GM18909 (cell line): Measurements from ENCODE around the gene SUCNR1.
"Not testable (repeated sequence)": the region's sequence is repeated elsewhere in the genome, so short reads cannot be mapped to it uniquely, and the experiment has no call there.

Source experiments
- ATAC-seq: cut with Tn5 transposase; IDR thresholded peaks from one replicate; pipeline ENCODE4 v1.9.1; 2021; ENCODE audit warnings: mild to moderate bottlenecking; ENCODE audit not compliant: unreplicated experiment, poor library complexity

The SUCNR1 gene

DNA sequence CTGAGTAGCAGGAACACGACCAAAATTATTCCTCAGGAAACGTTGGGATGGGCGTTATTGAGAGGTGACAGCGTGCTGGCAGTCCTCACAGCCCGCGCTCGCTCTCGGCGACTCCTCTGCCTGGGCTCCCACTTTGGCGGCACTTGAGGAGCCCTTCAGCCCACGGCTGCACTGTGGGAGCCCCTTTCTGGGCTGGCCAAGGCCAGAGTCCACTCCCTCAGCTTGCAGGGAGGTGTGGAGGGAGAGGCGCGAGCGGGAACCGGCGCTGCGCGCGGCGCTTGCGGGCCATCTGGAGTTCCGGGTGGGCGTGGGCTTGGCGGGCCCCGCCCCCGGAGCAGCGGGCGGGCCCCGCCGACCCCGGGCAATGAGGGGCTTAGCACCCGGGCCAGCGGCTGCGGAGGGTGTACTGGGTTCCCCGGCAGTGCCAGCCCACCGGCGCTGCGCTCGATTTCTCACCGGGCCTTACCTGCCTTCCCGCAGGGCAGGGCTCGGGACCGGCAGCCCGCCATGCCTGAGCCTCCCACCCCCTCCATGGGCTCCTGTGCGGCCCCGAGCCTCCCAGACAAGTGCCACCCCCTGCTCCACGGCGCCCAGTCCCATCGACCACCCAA, 54.6 kb downstream of the SUCNR1 start:
- ATAC-seq: not testable (repeated sequence)

DNA sequence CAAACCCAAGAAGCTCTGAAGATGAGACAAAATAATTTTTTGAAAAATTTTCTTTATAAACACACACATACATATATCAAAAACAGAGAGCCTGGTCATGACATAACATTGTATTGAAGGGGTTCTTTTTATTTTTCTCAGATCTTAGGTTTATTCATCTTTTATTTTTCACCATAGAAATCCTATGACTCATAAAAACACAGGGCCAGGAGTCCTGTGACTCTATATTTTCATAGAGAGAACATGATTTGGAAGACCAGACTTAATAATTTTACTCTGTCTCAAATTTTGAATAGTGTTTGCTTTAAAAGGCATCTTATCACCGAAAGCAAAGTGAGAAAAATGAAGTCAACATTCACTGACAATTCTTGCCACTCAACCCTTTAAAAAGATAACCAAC, 57.7 kb downstream of the SUCNR1 start:
- ATAC-seq: no peak

DNA sequence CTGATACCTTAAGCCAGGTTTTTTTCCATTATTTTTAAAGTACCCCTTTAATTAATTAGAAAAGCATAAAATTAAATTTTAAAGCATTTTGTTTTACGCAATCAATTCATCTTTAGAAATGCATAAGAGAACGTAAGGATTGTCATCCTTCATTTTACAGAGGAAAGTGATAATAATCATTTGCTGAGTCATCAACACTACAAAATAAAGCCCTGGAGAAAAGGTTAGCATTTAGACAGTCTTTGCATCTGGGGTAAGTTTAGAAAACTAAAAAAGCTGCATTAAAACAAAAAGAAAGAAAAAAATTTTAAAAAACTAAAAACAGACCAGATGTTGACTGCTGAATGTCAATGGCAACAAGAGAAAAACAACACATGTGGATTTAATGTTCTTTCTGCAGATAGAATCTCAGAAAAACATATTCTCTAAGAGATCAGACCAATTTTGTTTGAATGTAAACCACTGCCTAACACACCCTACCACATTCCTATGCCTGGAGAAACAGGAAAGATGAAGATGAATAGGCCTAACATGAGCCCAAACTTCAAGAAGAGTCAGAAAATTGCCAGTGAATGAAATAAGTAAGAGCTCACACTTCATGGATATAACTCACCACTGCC, 59.9 kb downstream of the SUCNR1 start:
- ATAC-seq: no peak
